IPS-11a (cell line): ENCODE data around the gene GP2.
"Not testable (repeated sequence)": the region's sequence is repeated elsewhere in the genome, so short reads cannot be mapped to it uniquely, and the experiment has no call there.

Experiments
- H3K4me3 ChIP-seq: one replicate; pipeline ENCODE4 v1.5.1; 2013; ENCODE audit warnings: low read depth, low read length, control low read depth

GP2 gene

DNA sequence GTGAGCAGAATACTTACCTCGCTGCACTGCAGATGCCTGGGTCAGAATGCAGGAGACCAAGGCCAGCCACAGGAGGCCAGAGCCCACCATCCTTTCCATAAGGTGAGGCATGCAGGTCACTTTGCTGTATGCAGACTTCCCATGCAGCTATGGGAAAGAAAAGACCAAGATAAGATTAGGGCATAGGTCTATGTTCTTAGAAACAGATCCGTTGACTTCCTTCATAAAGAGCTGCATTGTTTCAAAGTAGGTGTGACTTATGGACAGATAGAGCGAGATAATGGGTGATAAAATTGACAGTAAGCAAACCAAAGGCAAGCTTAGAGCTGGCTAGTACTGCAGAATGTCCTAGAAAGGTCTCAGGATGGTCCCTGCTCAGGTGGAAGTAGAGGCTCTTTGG lies 992 bp downstream of the GP2 start:
- no peak overlapping the region for H3K4me3 ChIP-seq

DNA sequence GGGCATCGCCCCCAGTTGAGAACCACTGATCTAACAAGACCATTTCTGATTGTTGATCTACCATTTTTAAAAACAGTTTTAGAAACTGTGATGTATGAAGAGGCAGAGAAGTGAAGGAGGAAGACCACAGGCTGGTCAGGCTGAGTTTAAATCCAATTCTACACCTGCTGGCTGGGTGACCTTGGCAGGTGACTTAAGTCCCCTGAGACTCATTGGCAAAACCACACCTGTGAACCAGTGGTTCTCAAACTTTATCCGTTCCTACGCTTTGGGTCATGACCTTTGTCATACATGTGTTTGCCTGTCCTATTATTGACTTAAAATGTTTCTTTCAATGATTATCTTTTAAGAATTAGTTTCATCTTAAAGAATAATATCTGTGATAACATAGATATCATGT lies 2.3 kb downstream of the GP2 start:
- H3K4me3 ChIP-seq: no peak overlapping the region

DNA sequence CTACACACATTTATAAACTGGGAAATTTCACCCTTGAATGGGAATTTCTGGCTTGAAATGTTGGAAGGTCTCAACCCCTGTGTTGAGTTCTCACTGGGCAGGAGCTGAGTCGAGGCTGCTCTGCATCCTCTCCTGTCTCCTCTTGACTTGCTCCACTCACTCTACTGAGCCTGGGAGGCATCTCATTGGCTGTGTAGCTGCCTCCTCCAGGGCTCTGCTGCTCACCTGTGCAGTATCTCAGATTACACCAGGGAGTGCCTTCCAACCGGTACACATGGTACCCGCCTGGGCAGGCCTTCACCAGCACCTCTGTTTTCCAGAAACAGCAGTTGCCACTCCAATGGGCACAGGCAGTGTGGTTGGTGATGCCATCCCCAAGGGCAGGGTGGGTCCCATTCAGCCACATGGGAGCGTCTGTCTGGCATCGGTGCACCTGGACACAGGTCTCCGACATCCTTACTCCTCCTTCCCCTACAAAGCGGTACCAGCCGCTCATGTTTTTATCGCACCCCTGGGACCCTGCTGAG lies 3.7 kb downstream of the GP2 start:
- no peak overlapping the region for H3K4me3 ChIP-seq

DNA sequence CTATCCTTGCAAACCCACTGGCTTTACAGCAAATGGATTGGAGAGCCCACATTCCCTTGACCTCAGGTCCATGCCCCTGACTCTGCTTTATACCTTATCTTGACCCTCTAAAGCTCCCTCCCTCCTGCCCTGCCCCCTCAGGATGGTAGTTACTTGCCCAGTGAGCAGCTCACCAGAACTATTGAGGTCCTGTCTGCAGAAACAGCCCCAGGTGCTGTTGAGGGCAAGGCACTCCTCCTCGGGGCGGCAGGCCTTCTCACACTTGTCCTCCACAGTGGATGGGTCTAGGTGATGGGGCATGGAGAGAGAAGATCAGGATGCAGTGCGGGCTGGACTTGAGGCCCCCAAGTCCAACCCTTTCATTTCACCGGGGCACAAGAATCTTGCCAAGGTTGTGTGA lies 4.6 kb downstream of the GP2 start:
- no peak overlapping the region for H3K4me3 ChIP-seq

DNA sequence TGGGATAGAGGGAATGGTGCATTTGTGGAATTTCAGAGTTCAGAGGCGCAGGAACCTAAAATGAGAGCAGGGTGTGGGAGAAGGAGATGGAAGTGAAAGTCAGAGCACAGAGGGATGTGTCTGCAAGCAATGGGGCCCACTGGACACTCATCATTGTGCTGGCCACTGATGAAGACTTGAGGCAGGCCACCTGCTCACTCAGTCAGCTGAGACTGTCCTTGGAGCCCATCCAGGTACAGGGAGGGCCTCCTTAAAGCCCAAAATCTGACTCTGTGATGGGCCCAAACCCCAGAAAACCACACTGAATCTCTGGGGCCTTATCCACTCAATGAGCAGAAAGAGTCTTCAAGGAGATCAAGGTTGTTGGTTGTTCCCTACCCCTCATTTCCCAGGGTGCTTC lies 5.6 kb downstream of the GP2 start:
- no peak overlapping the region for H3K4me3 ChIP-seq

DNA sequence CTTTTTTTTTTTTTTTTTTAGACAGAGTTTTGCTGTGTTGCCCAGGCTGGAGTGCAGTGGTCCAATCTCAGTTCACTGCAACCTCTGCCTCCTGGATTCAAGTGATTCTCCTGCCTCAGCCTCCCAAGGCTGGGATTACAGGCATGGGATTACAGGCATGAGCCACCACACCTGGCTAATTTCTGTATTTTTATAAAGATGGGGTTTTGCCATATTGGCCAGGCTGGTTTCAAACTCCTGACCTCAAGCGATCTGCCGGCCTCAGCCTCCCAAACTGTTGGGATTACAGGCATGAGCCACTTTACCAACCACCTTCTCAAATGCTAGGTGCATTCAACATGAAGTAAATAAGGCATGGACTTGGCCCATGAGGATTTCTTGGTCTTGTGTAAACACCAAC lies 6.3 kb downstream of the GP2 start:
- H3K4me3 ChIP-seq: not testable (repeated sequence)

DNA sequence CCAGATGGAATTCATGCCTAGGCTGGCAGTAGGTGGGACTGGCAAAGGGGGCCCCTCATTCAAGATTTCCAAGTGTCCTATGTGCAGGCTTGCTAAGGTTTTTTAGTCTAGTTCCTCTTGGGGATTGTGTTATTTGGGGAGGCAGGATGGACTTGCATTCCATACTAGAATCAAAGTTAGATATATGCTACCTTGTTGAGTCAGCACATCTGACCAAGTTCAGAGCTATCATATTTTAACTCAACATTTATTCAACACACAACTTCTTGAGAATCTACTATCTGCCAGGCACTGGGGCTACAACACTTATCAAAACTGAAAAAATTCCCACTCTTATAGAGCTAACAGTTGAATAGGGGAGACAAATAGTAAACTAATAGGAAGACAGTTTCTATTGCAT lies 6.7 kb downstream of the GP2 start:
- H3K4me3 ChIP-seq: no peak overlapping the region

DNA sequence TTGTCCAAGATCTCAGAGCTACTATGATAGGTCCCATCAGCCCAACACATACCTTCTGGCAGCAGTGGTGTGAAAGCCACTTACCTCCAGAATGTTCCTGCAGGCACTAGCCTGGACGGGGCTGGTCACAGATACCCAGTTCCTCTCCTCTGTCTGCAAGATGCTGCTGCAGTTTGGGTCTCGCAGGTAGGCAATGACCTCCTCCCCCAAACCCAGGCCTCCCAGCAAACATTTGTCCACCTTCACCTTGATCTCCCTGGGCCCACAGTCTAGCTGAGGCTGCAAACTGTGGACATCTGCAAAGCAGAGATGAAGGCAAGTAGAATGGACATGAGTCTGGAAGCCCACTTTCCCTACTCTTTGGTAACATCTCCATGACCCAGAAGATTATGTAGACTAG lies 7.1 kb downstream of the GP2 start:
- H3K4me3 ChIP-seq: no peak overlapping the region

DNA sequence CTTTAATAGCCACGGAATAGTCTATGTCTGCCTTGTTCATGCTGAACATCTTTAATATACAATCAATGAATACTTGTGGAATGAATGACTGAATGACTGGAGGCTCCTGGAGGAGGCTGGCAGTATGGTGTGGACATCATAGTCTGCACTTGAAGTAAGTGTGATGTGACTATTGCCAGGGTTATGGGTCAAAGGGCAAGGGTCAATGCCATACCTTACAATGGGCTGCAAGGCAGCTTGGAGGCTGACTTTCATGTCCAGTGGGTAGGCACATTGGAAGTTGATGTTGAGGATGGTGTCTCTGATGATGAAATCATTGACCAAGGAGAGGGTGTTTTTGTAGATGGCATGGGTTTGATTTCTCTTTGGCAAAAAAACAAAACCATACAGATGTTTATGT lies 7.9 kb downstream of the GP2 start:
- H3K4me3 ChIP-seq: no peak overlapping the region

DNA sequence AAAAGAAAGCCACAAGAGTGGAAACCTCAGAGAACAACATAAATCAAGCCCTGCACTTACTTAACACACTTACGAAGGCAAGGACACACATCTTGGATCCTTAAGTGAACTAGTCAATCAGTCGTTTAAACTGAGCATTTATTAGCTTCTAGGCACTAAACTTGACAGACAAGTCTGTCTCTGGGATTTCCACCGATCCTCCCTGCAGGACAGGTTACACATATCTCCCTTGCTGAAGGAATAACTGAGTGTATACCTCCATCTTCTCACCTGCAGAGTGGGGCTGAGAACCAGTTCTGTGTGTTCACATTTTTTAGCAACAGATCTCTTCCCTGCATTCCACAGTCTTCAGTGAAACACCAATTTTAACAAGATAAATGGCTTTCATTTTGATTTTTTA lies 8.9 kb downstream of the GP2 start:
- H3K4me3 ChIP-seq: no peak overlapping the region

DNA sequence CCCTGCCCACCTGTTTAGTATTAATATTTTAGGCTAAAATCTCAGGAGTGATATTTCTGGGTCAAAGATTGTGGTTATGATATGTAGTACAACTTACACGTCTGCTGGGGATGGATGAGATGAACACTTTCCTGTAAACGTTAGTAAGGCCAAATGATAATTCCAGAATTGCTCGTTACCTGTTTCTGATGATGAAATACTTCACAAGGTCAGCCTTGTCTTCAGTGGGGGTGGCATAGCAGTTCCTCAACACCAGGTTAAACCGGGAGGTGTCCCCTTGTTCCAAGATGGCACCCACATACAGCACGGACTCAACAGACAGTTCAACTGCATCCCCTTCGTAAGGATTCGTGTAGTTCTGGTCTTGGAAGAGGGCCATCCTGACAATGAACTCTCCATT lies 9.3 kb downstream of the GP2 start:
- no peak overlapping the region for H3K4me3 ChIP-seq

DNA sequence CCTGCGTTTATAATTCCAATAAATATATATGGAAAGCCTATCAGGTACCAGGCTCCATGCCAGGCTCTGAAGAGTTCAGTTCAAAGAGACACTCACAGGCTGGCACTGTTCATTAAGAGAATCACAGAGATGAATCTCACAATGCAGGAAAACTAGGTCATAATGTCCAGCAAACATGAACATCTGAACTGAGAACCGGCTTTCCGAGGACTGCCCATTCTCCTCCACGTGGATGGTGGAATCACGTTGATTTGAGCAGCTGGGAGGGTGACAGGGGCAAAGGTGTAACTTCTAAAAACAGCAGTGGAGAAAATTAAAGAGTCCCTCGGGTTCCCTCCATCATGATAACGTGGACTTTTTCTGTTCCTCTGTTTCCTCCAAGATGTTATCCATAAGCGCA lies 10.2 kb downstream of the GP2 start:
- H3K4me3 ChIP-seq: no peak overlapping the region

DNA sequence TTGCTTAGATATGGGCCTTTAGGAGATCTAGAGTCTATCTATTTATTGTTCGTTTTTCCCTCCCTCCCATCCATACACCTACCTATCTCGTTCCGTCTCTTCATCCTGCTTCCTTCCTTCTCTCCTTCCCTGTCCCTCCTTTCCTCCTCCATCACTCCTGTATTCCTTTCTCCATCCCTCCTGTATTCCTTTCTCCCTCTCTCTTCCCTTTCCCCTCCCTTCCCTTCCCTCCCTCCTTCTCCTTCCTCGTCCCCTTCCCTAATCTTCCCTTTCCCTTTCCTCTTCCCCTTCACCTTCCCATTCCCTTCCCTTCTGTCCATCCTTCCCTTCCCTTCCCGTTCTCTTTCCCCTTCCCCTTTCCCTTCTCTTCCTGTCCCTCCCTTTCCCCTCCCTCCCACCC lies 10.6 kb downstream of the GP2 start:
- H3K4me3 ChIP-seq: no peak overlapping the region

DNA sequence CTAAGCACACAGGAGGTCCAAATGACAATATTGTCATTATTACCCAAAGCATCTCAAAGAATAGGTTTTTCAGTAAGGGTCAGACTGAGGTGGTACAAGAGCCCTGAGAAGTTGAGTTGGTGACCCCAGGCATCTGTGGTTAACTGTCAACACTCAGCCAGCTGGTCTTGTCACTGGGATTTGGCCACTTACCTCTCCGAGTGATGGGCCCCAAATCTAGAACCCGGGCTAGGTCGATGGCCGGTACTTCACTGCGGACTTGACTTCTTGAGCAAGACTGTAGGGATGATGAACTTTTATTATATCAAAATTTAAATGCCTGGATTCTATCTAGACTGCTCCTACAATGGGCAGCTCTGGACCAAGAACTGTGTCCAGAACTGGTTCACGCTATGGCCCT lies 11.5 kb downstream of the GP2 start:
- H3K4me3 ChIP-seq: no peak overlapping the region

DNA sequence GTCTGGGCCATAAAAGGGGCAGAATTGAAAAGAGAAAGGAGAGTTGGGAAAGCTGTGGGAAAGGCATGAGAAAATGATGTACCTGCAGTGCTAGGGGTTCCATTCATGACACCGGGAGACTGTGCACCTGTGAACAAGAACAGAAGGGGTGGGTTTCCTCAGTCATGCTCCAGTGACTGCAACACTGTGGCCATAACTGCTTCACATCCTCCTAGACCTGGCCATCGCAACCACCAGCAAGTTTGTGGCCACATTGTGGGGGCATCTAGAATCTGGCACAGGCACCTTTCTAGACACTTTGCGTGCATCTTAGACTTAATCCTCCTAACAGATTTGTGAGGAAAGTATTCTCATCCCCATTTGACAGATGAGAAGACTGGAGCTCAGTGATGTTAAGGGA lies 12.7 kb downstream of the GP2 start:
- no peak overlapping the region for H3K4me3 ChIP-seq

DNA sequence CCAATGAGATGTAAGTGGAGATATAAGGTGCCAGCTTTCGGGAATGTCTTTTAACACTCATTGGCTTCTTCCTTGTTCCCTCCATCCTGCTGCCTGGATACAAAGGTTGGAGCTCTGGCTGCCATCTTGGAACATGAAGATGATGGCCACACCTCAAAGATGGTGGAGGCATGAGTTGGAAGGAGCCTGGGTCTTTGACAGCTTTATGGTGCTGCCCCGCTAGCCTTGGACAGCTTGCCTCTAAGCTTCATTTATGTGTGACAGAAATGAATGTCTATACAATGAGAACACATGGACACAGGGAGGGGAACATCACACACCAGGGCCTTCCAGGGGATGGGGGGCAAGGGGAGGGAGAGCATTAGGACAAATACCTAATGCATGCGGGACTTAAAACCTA lies 13.6 kb downstream of the GP2 start:
- no peak overlapping the region for H3K4me3 ChIP-seq

DNA sequence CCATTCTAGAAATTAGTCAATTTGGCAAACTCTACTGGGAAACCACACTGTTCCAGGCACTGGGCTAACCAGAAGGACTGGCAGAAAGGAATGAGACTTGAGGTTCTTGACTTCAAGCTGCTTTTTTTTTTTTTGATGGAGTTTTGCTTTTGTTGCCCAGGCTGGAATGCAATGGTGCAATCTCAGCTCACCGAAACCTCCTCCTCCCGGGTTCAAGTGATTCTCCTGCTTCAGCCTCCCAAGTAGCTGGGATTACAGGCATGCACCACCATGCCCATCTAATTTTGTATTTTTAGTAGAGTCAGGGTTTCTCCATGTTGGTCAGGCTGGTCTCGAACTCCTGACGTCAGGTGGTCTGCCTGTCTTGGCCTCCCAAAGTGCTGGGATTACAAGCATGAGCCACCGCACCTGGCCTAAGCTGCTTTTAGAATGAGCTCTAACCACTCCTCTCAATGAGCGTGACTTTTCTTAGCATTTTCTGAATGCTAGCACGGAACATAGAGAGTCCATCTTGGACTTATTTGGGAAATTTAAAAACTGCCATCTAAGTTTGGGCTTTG lies 14.7 kb downstream of the GP2 start:
- H3K4me3 ChIP-seq: not testable (repeated sequence)

DNA sequence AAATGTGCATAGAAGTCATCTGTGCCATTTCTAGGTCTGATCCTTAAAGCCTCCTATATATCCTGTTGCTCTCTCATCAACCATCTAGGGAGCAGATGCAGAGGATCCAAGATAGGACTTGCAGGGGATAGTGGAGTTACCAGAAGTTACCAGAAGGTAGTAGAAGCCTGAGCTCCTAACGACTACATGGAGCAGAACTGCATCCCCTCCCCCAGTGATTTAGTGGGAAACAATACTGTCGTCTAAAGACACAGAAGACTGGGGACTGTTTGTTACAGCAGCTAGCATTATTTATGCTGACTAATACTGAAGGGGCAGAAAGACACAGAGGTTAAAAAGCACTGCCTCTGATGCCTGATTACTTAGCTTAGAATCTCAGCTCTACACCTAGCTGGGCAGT lies 15.8 kb downstream of the GP2 start:
- no peak overlapping the region for H3K4me3 ChIP-seq

DNA sequence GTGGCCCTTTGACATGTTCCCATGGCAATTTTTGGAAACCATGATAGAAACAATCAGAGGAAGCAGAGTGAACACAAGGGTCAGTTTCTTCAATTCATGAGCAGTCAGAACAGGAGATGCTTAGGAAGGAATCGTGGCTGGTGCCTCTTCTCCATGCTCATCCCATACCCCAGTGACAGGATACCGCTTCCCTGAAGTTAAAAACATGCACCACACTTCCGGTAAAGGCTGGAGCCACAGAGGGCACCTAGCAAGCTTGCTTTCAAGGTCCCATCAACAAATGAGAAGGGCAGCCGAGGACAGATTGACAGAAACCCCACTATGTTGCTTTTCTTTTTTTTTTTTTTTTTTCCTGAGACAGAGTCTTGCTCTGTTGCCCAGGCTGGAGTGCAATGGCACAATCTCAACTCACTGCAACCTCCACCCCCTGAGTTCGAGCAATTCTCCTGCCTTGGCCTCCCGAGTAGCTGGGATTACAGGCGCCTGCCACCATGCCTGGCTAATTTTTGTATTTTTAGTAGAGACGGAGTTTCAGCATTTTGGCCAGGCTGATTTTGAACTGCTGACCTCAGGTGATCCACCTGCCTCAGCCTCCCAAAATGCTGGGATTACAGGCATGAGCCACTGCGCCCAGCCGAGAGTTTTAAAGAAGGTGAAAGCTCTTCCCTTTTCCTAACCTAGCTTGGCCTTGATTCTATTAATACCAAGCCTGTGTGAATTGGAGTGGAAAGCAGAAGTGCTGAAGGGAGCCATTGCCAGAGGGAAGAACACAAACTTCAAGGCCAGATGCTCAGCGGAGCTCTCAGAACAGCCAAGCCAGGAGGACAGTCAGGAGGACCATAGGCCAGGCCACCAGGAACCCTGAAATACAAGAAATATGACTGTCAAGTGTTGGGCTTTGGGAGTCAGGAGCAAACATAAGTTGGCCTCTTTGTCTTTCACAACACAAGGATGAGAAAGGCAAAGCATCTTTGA lies 16.6 kb downstream of the GP2 start:
- H3K4me3 ChIP-seq: no peak overlapping the region

DNA sequence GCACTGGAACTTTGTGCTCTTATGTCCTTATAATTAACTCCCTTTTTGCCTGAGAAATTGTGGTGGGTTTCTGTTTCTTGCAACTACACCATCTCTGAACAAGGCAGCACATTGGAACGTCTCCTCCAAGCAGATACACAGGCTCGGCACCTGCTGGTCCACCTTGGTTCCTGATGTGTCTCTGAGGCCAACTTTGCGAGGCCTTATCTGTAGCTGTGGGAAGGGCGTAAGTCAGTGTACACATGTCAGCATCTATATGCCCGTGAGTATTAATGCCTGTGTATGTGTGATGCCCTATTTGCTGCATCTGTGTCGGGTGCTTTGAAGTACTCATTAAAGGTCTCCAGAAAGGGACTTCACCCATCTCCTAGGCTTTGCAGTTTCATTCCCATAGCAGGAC lies 17.5 kb downstream of the GP2 start:
- H3K4me3 ChIP-seq: no peak overlapping the region

DNA sequence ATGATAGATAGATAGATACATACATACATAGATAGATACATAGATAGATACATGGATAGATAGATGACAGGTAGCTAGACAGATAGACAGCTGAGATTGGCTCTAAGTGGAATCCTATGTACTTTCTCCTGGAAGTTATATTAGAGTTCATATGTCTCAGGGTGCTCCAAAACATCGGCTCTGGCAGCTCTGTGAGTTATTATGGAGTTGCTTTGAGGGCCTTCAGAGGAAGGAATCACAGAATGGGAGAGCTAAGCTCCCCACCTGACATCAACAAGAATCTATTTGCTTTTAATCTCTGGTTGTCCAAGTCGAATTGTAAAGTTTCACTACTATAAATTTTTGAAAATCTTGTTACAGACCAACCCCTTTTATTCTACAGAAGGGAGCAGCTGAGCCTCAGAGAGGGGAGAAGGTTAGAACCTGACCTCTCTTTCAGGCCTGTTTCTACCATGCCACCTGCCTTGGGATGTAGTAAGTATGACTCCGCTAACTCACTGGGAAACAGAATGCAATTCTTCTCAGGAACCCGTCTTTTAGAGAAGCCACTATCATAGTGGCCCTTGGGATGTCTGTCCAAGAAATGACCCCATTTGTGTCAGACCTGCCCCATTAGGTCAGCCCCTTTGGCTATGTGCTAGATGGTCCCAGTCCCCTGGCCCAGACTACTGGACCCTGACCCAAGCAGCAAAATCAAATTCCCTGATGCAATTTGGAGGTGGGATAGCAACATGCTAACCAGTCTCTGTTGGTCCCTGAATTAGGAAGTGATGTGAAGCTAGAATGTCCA lies 18.3 kb downstream of the GP2 start:
- no peak overlapping the region for H3K4me3 ChIP-seq

DNA sequence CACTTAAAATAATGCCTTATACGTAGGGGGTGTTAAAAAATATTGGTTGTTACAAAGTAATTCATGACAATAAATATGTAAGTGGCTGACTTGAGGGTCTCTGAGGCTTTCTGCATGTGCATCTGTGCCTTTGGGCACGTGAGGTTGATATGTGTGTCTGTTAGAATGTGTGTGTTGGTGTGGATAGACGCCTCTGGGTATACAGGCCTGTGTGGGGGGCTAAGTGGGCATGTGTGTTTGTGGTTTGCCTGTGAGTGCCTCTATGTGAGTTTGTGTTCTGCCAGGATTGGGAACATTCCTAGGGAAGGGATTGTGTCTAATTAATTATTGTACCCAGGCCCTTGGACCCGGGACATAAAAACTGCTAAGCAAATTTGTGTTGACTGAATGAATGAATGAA lies 19.0 kb downstream of the GP2 start:
- H3K4me3 ChIP-seq: no peak overlapping the region
